GM21737 (cell line): ENCODE measurements around the gene DOCK8.
A peak's percentile ranks its signal among the peaks of the same experiment; 100 is the strongest.

ENCODE experiments used
- ATAC-seq: cut with Tn5 transposase; IDR thresholded peaks from one replicate; pipeline ENCODE4 v1.9.1; 2021; ENCODE audit warnings: mild to moderate bottlenecking, moderate library complexity; ENCODE audit not compliant: unreplicated experiment

Gene DOCK8

GRCh38 chr9:450561-450960, 235.9 kb downstream of the DOCK8 start:
- no peak for ATAC-seq

- no peak for ATAC-seq
Measured at GRCh38 chr9:453832-454231, 239.2 kb downstream of the DOCK8 start.

- ATAC-seq, result no peak
Measured at GRCh38 chr9:456365-456764, 241.7 kb downstream of the DOCK8 start.

GRCh38 chr9:458590-458989, 243.9 kb downstream of the DOCK8 start:
- no peak for ATAC-seq

GRCh38 chr9:459491-460444, 245.1 kb downstream of the DOCK8 start:
- ATAC-seq, result no peak

- no peak for ATAC-seq
Measured at GRCh38 chr9:462121-462520, 247.5 kb downstream of the DOCK8 start.

- no peak for ATAC-seq
Measured at GRCh38 chr9:462606-463005, 247.9 kb downstream of the DOCK8 start.

GRCh38 chr9:463455-464171, 248.9 kb downstream of the DOCK8 start:
- ATAC-seq, result no peak

- no peak for ATAC-seq
Measured at GRCh38 chr9:466747-467146, 252.1 kb downstream of the DOCK8 start.

- ATAC-seq, result no peak
Measured at GRCh38 chr9:468766-469426, 254.2 kb downstream of the DOCK8 start.

- ATAC-seq, result peak; percentile 94
Measured at GRCh38 chr9:469672-470551, 255.2 kb downstream of the DOCK8 start.

- no peak for ATAC-seq
Measured at GRCh38 chr9:470552-471194, 256.0 kb downstream of the DOCK8 start.

GRCh38 chr9:471320-471719, 256.7 kb downstream of the DOCK8 start:
- ATAC-seq, result no peak

GRCh38 chr9:472479-473075, 257.9 kb downstream of the DOCK8 start:
- no peak for ATAC-seq

- ATAC-seq, result no peak
Measured at GRCh38 chr9:477193-477592, 262.5 kb downstream of the DOCK8 start.

GRCh38 chr9:479304-479970, 264.8 kb downstream of the DOCK8 start:
- ATAC-seq, result no peak

GRCh38 chr9:479971-480350, 265.3 kb downstream of the DOCK8 start:
- ATAC-seq, result no peak

GRCh38 chr9:482739-483138, 268.1 kb downstream of the DOCK8 start:
- no peak for ATAC-seq

GRCh38 chr9:486156-486555, 271.5 kb downstream of the DOCK8 start:
- no peak for ATAC-seq
